Activated CD4-positive, alpha-beta T cell treated with anti-CD3 and anti-CD28 coated beads for 1 hour (primary cell): ENCODE measurements around the gene CCHCR1.

Experiments
- DNase-seq: peaks from one replicate; pipeline ENCODE4 v3.0.0-alpha.2; 2020

CCHCR1 gene

GRCh38 chr6:31094389-31094881, 63.2 kb downstream of the CCHCR1 start:
- peak; percentile 15 for DNase-seq

- DNase-seq = no peak
These were observed 64.7 kb downstream of the CCHCR1 start for GRCh38 chr6:31092769-31093505.
